Thyroid gland (tissue), 4 donors: Measurements from ENCODE around the gene DRD2.

Experiments
- POLR2A ChIP-seq, 2 donors: fragments of 450-650 bp; IDR thresholded peaks; one replicate each; pipeline ENCODE4 v1.6.1; 2017; ENCODE audit warnings: antibody characterized with exemption in 2 of 2, mild to moderate bottlenecking in 2 of 2, moderate library complexity in 1 of 2
- TF ChIP-seq, protein P1 (sequence below), 6 experiments: fragments of 200-600 bp in 3 of 6; fragments of 450-650 bp in 3 of 6; sonication (generic) in 3 of 6; IDR thresholded peaks; one replicate each; pipeline ENCODE4 v1.5.1; 2016 to 2019; ENCODE audit warnings: antibody characterized with exemption in 6 of 6, mild to moderate bottlenecking in 2 of 6, inconsistent platforms in 1 of 6, moderate library complexity in 1 of 6

DNA sequence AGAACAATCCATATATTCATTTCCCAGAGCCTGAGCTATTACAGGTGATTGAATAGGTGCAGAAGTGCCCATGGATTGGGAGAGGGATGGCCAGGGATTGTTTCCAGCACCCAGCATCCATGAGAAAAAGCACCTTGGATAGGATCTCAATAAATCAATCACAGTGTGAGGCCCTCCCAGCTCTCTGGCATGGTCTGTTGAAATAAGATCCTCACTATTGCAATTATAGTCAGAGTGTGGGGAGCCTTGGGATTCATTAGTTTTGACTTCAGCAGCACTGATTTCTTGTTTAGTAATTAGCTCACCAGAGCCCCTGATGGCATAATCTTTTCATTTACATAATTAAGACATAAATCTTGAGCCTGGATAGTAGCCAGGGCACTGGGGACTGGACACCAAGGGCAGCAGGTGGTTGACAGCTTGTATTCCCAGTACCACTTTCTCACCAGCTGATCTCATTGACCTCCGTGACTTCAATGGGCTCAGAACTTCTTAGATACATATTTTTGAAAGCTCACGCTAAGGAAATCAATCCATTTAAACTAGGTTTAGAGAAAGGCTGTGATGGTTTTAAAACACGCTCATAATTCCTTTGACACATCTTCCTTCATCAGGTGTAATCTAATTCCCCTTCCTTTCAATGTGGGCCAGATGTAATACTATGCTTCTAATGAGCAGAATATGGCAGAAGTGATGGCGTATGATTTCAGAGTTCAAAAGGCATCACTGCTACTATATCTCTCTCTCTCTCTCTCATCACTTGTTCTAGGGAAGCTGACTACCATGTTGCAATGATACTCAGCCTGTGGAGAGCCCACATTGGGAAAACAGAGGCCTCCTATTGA, 22.1 kb upstream of the DRD2 start:
- TF ChIP-seq, protein P1, sequence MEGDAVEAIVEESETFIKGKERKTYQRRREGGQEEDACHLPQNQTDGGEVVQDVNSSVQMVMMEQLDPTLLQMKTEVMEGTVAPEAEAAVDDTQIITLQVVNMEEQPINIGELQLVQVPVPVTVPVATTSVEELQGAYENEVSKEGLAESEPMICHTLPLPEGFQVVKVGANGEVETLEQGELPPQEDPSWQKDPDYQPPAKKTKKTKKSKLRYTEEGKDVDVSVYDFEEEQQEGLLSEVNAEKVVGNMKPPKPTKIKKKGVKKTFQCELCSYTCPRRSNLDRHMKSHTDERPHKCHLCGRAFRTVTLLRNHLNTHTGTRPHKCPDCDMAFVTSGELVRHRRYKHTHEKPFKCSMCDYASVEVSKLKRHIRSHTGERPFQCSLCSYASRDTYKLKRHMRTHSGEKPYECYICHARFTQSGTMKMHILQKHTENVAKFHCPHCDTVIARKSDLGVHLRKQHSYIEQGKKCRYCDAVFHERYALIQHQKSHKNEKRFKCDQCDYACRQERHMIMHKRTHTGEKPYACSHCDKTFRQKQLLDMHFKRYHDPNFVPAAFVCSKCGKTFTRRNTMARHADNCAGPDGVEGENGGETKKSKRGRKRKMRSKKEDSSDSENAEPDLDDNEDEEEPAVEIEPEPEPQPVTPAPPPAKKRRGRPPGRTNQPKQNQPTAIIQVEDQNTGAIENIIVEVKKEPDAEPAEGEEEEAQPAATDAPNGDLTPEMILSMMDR (IDR thresholded peaks at IDR 0.05): no peak
- TF ChIP-seq POLR2A (IDR thresholded peaks at IDR 0.05): no peak
